GM18505 (cell line): ENCODE measurements around the gene TKFC.

Experiments used
- ATAC-seq: cut with Tn5 transposase; IDR thresholded peaks from one replicate; pipeline ENCODE4 v1.9.1; 2021; ENCODE audit not compliant: unreplicated experiment
- POLR2A ChIP-seq: IDR thresholded peaks from 4 replicates; pipeline ENCODE4 v1.6.1; 2011; ENCODE audit warnings: borderline replicate concordance; ENCODE audit not compliant: insufficient read depth, insufficient read length; ENCODE audit errors: extremely low read depth

TKFC gene

GRCh38 chr11:61332797-61333549, at the start of gene TKFC, which contains the start of gene DDB1:
Gene TKFC (plus strand): TSS chr11:61333228. CDS start chr11:61334729, 1,501 bp downstream.
Gene DDB1 (minus strand): TSS chr11:61333105. CDS start chr11:61332968, 137 bp downstream.
- peak; percentile 93 for TF ChIP-seq POLR2A
- ATAC-seq = peak; percentile 89

DNA sequence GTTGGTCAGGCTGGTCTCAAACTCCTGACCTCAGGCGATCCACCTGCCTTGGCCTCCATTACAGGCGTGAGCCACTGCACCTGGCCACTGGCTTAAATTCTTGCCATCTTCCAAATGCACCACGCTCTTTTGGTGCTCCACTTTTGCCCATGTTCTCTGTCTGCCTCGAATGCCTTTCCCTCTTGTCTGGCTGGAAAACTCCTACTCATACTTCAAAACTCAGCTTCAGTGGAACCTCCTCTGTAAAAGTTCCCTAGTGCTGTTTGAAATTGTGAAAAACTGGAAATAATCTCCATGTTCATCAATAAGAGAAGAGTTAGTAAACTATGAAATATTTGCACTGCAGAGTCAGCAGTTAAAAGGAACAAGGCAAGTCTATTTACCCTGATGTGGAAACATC, 49.4 kb upstream of the TKFC start:
- no peak for ATAC-seq
- no peak for TF ChIP-seq POLR2A

- no peak for TF ChIP-seq POLR2A
- ATAC-seq = no peak
Measured at GRCh38 chr11:61287338-61287977, 45.6 kb upstream of the TKFC start.

DNA sequence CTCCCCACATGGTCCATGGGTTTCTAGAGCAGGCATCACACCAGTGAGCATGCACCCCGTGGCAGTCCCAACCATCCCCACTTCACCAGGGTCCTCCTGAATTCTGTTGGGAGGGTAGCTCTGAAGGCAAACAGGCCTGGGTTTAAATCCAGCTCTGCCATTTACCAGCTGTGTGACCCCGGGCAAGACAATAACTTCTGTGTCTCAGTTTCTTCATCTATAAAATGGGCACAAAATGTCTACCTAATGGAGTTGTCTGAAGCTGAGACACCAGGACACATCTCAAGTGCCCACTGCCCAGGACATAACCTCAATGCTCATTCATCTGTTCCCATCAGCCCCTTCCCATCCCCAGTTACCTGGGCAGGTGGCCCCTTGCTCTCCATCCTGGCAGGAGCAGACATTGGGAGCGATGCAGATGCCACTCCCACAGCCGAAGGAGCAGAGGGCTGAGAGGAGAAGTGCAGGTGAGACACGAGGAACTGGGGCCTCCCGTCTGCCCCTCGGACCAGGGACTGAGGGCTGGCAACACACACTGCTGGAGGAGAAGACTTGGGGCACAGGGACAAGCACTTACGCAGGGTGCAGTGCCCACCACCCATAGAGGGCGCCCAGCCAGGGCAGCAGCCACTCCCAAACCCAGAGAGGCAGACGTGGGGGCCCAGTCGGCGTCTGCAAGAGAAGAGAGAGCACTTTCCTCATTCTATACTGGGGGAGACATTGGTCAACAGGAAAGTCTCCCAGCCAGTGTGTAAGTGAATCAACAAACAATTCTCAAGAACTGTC, 41.9 kb upstream of the TKFC start:
- no peak for ATAC-seq
- no peak for TF ChIP-seq POLR2A

DNA sequence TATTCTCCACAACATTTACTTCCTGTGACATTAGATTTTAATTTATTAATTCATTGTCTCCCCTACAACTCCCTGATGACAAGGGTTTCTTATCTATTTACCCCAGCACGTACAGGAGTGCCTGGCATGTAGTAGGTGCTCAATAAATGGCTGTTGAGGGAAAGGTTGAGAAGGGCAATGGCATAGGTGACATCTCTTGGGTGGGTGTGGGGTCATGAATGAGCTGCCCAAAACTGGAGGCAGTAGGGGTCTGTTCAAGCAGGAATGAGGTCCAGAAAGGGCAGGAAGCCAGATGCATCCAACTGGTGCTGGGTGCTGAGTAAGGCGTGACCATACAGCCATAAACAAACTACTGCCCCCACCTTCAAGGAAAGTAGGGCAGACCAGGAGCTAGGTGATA, 40.7 kb upstream of the TKFC start:
- no peak for ATAC-seq
- no peak for TF ChIP-seq POLR2A

- no peak for TF ChIP-seq POLR2A
- ATAC-seq = peak; percentile 41
Measured at GRCh38 chr11:61293867-61294716, 38.9 kb upstream of the TKFC start.

DNA sequence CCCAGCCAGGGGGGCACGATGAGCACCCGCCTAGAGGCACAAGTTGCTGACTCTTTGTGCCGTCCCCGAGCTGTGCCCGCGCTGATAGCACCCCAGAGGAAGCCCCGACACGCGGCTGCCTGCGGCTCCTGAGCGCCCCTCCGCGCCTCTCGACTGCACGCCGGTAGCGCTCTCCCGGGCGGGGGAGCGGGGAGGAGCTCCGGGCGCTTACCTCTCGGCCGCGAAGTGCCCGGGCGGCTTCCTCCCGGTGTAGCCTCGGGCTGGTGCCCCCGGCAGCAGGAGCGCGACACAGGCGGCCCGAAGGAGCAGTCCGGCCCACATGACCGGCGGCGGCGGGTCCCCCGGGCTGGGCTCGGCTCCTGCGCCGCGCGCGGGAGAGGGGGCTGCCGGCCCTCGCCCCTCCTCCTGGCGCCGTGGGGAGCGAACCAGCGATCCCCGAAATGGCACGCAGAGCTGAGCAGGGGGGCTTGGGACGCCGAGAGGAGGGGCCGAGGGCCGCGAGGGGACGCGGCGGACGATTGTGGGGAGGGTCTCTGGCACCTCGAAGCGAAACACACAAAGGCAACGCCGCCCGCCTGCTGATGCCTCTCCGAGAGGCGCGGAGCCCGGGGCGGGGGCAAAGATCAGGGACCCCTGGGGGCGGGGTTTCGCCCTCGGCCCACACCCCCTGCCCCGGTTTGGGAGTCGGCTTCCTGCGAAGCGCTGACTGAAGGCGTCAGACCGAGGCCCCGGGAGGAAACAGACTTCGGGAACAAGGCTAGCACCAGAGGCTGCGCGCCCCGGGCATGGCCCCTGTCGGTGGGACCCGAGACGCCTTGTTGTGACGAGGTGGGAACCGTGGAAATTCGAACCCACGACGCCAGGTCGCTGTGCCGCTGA, 38.1 kb upstream of the TKFC start, which contains the start of gene VWCE:
Gene VWCE, minus strand, starts transcription at position 600 of the 879 bp plus-strand sequence. Its CDS starts 279 bp downstream, at position 321.
- peak; percentile 71 for ATAC-seq
- TF ChIP-seq POLR2A = peak; percentile 58

DNA sequence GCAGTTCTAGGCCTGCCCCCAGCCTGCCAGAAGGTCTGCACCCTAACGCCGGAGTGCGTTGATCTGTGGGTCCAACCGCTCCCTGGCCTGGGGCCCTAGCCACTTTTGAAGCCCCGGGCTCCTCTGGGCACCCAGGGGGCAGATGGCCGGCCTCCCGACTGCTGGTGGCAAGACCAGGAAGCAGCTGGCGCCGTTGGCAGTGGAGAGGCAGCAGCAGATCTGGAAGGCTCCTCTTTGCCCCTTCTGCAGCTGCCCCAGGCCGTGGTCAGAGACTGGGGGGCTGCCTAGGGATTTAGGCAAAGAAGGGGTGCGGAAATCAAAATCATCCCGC, 37.5 kb upstream of the TKFC start:
- no peak for ATAC-seq

GRCh38 chr11:61297341-61297740, 35.7 kb upstream of the TKFC start:
- TF ChIP-seq POLR2A = no peak
- no peak for ATAC-seq

More for the DNA sequence above, 37.5 kb upstream of the TKFC start:
- no peak for TF ChIP-seq POLR2A

GRCh38 chr11:61297746-61298145, 35.3 kb upstream of the TKFC start:
- TF ChIP-seq POLR2A = no peak

GRCh38 chr11:61298663-61299244, 34.3 kb upstream of the TKFC start:
- no peak for TF ChIP-seq POLR2A
- ATAC-seq = no peak

More at GRCh38 chr11:61297746-61298145, 35.3 kb upstream of the TKFC start:
- no peak for ATAC-seq
